Neuron (in vitro differentiated cells): ENCODE results near the gene CYP3A7.
"Not testable (repeated sequence)": the region's sequence is repeated elsewhere in the genome, so short reads cannot be mapped to it uniquely, and the experiment has no call there.

Source experiments
- H2AFZ ChIP-seq: one replicate; pipeline ENCODE4 v1.6.1; 2013; ENCODE audit warnings: low read depth, mild to moderate bottlenecking, inconsistent platforms, low read length, moderate library complexity
- H3K27me3 ChIP-seq: one replicate; pipeline ENCODE4 v1.6.1; 2013; ENCODE audit warnings: low read length; ENCODE audit not compliant: insufficient read depth
- H3K36me3 ChIP-seq: one replicate; pipeline ENCODE4 v1.6.1; 2013; ENCODE audit warnings: low read length; ENCODE audit not compliant: insufficient read depth
- H3K4me1 ChIP-seq: one replicate; pipeline ENCODE4 v1.6.1; 2013; ENCODE audit warnings: low read length; ENCODE audit not compliant: insufficient read depth
- H3K4me3 ChIP-seq: 2 replicates; pipeline ENCODE4 v1.5.1; 2013; ENCODE audit warnings: mild to moderate bottlenecking, low read length, moderate library complexity
- H3K9me3 ChIP-seq: one replicate; pipeline ENCODE4 v1.6.1; 2013; ENCODE audit warnings: low read length

The CYP3A7 gene

GRCh38 chr7:99665312-99666012, 69.5 kb downstream of the CYP3A7 start:
- Histone ChIP-seq H2AFZ (no peak overlapping the region), H3K36me3 (no peaks in the 10 kb centered on the region)

GRCh38 chr7:99657879-99658278, 77.1 kb downstream of the CYP3A7 start:
- not testable (repeated sequence) for H3K4me1 ChIP-seq, H3K36me3 ChIP-seq, H3K9me3 ChIP-seq, H3K27me3 ChIP-seq, H3K4me3 ChIP-seq, H2AFZ ChIP-seq

More at GRCh38 chr7:99665312-99666012, 69.5 kb downstream of the CYP3A7 start:
- Histone ChIP-seq H3K9me3 (no peaks in the 10 kb centered on the region), H3K27me3 (no peaks in the 10 kb centered on the region), H3K4me1 (peaks cover 3% of the 10 kb centered on the region), H3K4me3 (no peak overlapping the region)
